Measurements from ENCODE around the gene CFAP100.

DNA sequence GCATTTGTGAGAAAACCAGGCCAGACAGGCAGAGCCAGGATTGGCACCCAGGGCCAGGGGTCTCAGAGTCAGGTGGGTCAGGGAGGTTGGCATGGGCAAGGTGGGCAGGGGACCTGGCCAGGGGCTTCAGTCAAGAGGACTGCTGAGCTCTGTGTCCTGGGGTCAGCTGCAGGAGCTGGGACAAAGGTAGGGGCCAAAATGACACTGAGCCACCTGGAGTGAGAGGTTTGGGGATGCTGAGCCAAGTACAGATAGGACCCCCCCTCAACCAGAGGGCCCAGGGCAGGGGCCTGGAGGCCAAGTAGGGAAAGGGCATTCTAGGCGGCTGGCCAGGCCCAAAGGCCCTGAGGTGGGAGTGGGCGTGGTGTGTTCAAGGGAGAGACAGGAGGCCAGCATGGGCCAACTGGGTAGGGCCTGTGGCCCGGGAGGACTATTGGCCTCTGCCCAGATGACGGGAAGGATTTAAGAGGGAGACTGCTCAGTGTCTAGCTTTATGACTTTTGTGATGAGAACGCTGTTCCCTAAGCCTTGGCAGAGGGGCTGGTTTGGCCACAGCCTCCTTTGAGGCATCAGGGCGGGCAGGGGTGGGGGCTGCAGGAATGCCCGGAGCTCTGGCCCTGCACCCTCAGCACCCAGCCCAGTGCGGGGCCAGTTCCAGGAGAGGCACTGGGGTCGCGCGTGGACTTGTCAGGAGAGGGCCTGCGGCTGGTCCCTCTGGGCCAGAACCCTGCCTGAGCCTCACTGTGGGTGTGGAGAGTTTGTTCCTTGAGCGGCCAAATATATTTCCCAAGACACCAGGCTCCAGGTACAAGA lies 3.1 kb downstream of the CFAP100 start:
- TF ChIP-seq, protein P1, sequence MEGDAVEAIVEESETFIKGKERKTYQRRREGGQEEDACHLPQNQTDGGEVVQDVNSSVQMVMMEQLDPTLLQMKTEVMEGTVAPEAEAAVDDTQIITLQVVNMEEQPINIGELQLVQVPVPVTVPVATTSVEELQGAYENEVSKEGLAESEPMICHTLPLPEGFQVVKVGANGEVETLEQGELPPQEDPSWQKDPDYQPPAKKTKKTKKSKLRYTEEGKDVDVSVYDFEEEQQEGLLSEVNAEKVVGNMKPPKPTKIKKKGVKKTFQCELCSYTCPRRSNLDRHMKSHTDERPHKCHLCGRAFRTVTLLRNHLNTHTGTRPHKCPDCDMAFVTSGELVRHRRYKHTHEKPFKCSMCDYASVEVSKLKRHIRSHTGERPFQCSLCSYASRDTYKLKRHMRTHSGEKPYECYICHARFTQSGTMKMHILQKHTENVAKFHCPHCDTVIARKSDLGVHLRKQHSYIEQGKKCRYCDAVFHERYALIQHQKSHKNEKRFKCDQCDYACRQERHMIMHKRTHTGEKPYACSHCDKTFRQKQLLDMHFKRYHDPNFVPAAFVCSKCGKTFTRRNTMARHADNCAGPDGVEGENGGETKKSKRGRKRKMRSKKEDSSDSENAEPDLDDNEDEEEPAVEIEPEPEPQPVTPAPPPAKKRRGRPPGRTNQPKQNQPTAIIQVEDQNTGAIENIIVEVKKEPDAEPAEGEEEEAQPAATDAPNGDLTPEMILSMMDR (IDR thresholded peaks at IDR 0.05): no peak
- no peak for TF ChIP-seq POLR2A (IDR thresholded peaks at IDR 0.05)

Measured in tibial nerve (tissue), 3 donors.